G401 (cell line): ENCODE measurements around the gene F2R. TPM values are rescaled to one million over a fixed set of nuclear protein-coding genes. Genes with fewer than 3 reads are reported as not detected.
"Not testable (repeated sequence)": the region's sequence is repeated elsewhere in the genome, so short reads cannot be mapped to it uniquely, and the experiment has no call there.

ENCODE experiments used
- DNase-seq: peaks from one replicate; pipeline ENCODE4 v3.0.0-alpha.2; 2015; ENCODE audit warnings: low spot score
- in situ Hi-C: cut with HindIII; loops from 2 replicates; pipeline ENCODE4 v1.10.0; 2016; ENCODE audit warnings: low sequenced_read_pairs, mixed read lengths
- total RNA-seq: library from RNA; depleted of rRNA; stranded (reverse); fragments of >200 nt; shearing (Covaris generic); gene quantifications from 2 replicates; pipeline ENCODE4 v1.2.3, GENCODE V29; 2014; rRNA removed

The F2R gene
- total RNA-seq = 160 and 221 TPM in 2 replicates

GRCh38 chr5:76715736-76716455 is at the start of gene F2R:
F2R (plus strand) TSS chr5:76716126; CDS start chr5:76716308, 182 bp downstream.
- peak; percentile 45 for DNase-seq
- in situ Hi-C loops = no loop called here

DNA sequence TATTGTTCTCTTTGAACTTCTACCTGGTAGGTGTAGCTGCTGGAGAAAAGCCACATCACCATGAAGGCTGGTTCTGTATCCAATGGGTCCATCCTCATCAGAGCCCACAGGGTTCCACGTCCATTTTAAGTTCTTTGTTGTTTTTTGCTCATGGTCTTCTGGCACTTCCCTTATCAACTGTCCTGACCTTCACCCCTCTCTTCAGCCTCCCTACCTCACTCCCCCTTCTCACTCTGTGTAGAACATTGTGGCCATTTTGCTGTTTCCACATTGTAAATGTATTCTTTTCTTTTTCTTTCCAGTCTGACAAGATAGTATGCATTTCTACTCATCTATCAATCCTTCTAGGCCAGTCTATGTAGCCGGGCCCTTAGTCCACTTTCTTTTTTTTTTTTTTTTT is 48.4 kb upstream of the F2R start:
- in situ Hi-C loops = no loop called here
- no peak for DNase-seq

GRCh38 chr5:76669245-76669644 is 46.7 kb upstream of the F2R start:
- peak; percentile 62 for DNase-seq
- in situ Hi-C loops = no loop called here

DNA sequence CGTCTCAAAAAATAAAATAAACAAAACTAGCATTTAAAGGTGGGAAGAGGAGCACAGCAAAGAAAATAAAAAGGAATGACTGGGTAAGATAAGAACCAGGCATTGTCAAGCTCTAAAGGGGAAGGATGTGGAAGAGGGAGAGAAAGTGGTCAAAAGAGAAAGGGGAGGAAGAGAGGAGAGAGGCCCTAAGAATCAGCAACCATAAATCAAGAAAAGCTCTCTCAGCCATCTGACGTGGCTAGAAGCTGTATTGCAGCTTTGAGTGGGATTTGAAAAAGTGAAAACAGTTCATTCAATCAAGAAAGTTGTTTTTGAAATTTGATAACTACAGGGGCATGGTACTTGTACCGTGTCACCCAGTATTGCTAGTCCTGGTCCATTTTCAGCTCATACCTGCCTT is 45.4 kb upstream of the F2R start:
- DNase-seq = no peak
- in situ Hi-C loops = no loop called here

- in situ Hi-C loops = no loop called here
- DNase-seq = no peak
Observed at GRCh38 chr5:76672242-76672641, 43.7 kb upstream of the F2R start.

GRCh38 chr5:76673125-76673524 is 42.8 kb upstream of the F2R start:
- DNase-seq = no peak
- in situ Hi-C loops = no loop called here

- DNase-seq = no peak
- in situ Hi-C loops = no loop called here
Observed at GRCh38 chr5:76674330-76675066, 41.4 kb upstream of the F2R start.

DNA sequence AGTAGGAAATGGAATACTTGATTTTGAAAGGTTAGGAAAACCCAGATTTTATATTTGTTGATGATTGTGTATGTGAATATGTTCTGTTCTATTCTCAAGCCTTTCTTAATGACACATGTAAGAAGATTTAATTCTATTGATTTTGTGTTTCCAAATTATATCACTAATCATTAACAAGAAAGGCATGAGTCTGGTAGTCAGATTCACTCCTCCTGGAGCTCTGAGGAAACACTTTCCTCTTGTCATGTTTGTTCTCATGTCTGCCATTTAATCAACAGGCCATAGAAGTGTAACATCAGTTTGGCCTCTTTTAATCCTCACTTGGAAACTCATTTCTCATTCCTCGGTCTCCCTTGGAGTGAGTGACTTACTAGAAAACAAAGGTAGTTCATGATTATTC is 40.6 kb upstream of the F2R start:
- DNase-seq = no peak
- in situ Hi-C loops = no loop called here

DNA sequence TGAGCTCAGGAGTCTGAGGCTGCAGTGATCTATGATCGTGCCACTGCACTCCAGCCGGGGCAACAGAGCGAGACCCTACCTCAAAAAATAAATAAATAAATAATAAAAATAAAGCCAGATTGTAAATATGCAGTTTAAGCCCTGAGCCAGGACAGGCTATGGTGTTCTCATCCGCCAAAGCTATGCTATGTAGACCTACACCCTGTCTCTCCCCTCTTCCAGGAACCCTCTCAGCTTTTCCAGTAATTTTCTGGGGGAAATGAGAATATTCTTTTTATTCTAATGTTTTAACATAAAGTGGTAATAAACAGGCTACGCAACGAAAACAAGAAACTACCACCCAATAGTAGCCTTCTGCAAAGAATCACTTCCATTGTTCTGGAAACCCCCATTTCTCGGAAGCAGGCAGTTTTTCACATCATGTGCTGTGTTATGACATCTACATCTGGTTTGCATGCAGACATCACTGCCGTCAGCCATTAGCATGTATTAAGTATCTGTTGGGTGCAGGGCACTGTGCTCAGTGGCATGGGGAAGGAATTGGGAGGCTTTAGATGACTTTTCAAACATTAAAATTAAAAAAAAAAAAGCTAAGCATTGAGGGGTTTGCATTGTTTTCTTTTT is 38.0 kb upstream of the F2R start:
- in situ Hi-C loops = no loop called here
- DNase-seq = no peak

GRCh38 chr5:76679231-76679630 is 36.7 kb upstream of the F2R start:
- in situ Hi-C loops = no loop called here
- no peak for DNase-seq

GRCh38 chr5:76680826-76681225 is 35.1 kb upstream of the F2R start:
- DNase-seq, in situ Hi-C loops: not testable (repeated sequence)

GRCh38 chr5:76681287-76681686 is 34.6 kb upstream of the F2R start:
- in situ Hi-C loops = no loop called here
- no peak for DNase-seq

DNA sequence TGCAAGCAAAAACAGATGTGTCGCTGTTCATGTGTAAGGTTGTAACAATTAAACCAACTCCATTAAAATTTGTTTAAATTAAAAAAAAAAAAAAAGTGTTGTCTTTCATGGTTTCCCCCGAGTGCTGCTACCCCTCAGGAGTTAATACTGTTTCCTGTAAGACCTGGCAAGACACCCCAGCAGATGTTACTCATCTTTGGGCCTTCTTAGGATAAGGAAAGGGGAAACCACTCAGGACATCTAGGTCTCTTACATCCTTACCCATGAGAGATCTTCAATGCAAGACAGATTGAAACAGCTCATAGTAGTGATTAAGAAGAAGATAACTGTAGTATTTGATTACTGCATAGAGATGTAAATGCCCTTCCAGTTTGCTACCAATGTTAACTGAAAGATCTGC is 33.5 kb upstream of the F2R start:
- in situ Hi-C loops = no loop called here
- no peak for DNase-seq

GRCh38 chr5:76683816-76684731 is 31.9 kb upstream of the F2R start:
- in situ Hi-C loops = no loop called here
- no peak for DNase-seq

GRCh38 chr5:76684756-76685519 is 31.0 kb upstream of the F2R start:
- DNase-seq = no peak
- in situ Hi-C loops = no loop called here

DNA sequence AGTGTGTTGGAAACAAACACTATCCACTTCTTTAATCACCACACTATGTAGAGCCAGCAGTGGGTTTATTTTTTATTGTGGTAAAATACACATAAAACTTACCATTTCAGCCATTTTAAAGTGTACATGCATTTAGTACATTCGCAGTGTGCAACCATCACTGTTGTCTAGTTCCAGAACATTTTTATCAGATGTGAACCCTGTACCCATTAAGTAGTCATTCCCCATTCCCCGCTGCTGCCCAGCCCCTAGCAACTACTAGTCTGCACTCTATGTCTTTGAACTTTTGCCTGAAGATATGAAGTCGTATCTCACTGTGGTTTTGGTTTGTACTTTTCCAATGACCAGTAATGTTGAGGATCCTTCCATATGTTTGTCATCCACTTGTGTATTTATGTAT is 30.2 kb upstream of the F2R start:
- in situ Hi-C loops = no loop called here
- DNase-seq = no peak

DNA sequence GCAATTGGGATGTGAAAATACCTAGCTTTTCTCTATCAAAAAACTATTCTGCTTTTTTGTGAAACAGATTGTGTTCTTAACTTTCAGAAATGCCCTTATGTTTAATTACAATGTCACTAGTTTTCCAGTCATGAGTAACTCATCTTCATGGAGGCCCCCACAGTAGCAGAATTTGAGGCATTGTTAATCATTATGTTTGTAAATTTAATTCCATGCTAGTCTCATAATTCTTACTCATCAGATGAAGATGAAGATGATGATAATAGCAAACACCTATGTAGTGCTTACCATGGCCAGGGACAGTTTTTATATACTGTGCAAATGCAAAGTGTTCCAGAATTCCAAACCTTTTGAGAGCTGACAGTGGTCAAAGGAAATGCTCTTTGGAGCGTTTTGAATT is 27.7 kb upstream of the F2R start:
- in situ Hi-C loops = no loop called here
- no peak for DNase-seq

GRCh38 chr5:76688836-76689235 is 27.1 kb upstream of the F2R start:
- DNase-seq = peak; percentile 66
- in situ Hi-C loops = no loop called here
